Measurements from ENCODE around the gene CSNK1G2. TPM values are rescaled to one million over a fixed set of nuclear protein-coding genes. Genes with fewer than 3 reads are reported as not detected.

The CSNK1G2 gene
- total RNA-seq (33.2 TPM), polyA plus RNA-seq (ENCODE audit: insufficient read depth in 1 of 8, insufficient read length in 8 of 8, low replicate concordance in 1 of 8) (10 to 100 TPM; 32.2 to 46.2 (median 42.3) TPM)
- long read RNA-seq, donor 1, partial matches to known transcripts = 0 of 4 reads
- long read RNA-seq, donor 1, other reads (novel, unspliced or antisense) = 0 of 4 reads
- long read RNA-seq, donor 2, partial matches to known transcripts = 0 of 1 reads
- long read RNA-seq, donor 2, other reads (novel, unspliced or antisense) = 0 of 1 reads
- long read RNA-seq, donor 3, transcript CSNK1G2-201 (12 exons, 2,918 nt) = major isoform, 5 of 5 reads
- long read RNA-seq, donor 3, partial matches to known transcripts = 0 of 5 reads
- long read RNA-seq, donor 3, other reads (novel, unspliced or antisense) = 0 of 5 reads
- long read RNA-seq, donor 4, partial matches to known transcripts = 5 of 9 reads
- long read RNA-seq, donor 4, other reads (novel, unspliced or antisense) = 0 of 9 reads
- long read RNA-seq, donor 5, transcript CSNK1G2-201 (12 exons, 2,918 nt) = major isoform, 21 of 32 reads
- long read RNA-seq, donor 5, partial matches to known transcripts = 11 of 32 reads
- long read RNA-seq, donor 5, other reads (novel, unspliced or antisense) = 0 of 32 reads
- long read RNA-seq, donor 6, transcript CSNK1G2-201 (12 exons, 2,918 nt) = major isoform, 11 of 35 reads
- long read RNA-seq, donor 6, partial matches to known transcripts = 23 of 35 reads
- long read RNA-seq, donor 6, other reads (novel, unspliced or antisense) = 0 of 35 reads
- long read RNA-seq, donor 7, transcript CSNK1G2-201 (12 exons, 2,918 nt) = major isoform, 6 of 6 reads
- long read RNA-seq, donor 7, partial matches to known transcripts = 0 of 6 reads
- long read RNA-seq, donor 7, other reads (novel, unspliced or antisense) = 0 of 6 reads
- long read RNA-seq, donor 8 = 0 reads
- long read RNA-seq, donor 9, transcript CSNK1G2-201 (12 exons, 2,918 nt) = major isoform, 8 of 8 reads
- long read RNA-seq, donor 9, partial matches to known transcripts = 0 of 8 reads
- long read RNA-seq, donor 9, other reads (novel, unspliced or antisense) = 0 of 8 reads
- long read RNA-seq, donor 10, transcript CSNK1G2-201 (12 exons, 2,918 nt) = major isoform, 7 of 8 reads
- long read RNA-seq, donor 10, partial matches to known transcripts = 0 of 8 reads
- long read RNA-seq, donor 10, other reads (novel, unspliced or antisense) = 0 of 8 reads
- long read RNA-seq, donor 11, partial matches to known transcripts = 0 of 4 reads
- long read RNA-seq, donor 11, other reads (novel, unspliced or antisense) = 0 of 4 reads

DNA sequence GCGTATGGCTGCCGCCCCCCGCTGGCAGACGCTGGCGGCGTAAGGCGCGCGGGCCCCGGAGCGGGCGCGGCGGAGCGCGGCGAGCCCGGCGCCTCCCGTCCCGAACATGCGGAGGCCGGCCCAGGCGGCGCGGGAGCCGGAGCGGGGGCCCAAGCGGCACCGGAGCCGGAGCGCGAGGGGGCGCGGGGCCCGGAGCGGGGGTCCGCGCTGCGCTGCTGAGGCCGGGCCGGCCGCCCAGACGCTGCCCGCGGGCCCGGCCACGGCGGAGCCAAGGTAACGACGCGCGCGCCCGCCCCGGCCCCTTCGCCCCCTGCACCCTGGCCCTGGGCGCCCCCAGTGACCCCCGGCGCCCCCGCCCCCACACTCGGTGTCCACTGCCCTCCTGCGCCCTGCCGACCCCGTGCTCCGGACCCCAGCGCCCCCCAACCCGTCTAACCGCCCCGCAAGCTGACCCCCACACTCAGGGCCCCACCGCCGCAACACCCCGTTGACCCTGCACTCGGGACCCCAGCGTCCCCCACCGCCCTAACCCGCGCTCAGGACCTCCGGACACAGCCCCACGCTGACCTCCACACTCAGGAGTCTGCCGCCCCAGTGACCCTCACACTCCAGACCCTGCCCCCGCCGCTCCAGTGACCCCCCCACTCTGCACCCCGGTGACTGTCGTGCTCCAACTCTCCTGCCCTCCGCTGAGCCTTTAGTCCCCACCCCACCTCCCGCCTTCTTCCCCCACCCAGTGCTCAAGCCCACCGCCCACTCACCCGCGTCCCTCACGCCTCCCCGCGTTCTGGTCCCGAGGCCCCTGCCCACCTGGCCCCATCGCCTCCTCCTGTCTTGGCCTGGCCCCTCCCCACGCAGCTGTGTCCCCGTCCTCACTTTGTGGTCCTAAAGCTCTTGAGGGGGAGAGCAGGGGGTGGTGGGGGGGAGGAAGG is at the start of gene CSNK1G2:
TSS of gene CSNK1G2 (plus strand) at position 27 of the 932 bp plus-strand sequence. CDS start 28,601 bp downstream, outside the sequence.
- DNase-seq = no peak
- H3K36me3 ChIP-seq (ENCODE audit: control insufficient read depth, insufficient read depth, low read length) = no peaks in the 10 kb centered on the region
- WGBS (ENCODE audit: insufficient coverage) = under 1% methylated on average over 76 of the region's 97 CpGs
- H3K27ac ChIP-seq (ENCODE audit: low read length) = peak within 1 kb of the TSS; percentile 100
- H3K4me3 ChIP-seq (ENCODE audit: low read length) = peak within 1 kb of the TSS; percentile 80
- H3K9me3 ChIP-seq (replicated peaks; ENCODE audit: control insufficient read depth, low read depth, low read length) = no peaks in the 10 kb centered on the region
- H3K4me1 ChIP-seq (ENCODE audit: control insufficient read depth, insufficient read depth, low read length) = peaks cover 44% of the 10 kb centered on the region
- no peaks in the 10 kb centered on the region for H3K27me3 ChIP-seq (ENCODE audit: control insufficient read depth, insufficient read depth, low read length)

- DNase-seq = no peak
- no peak overlapping the region for H3K27ac ChIP-seq (ENCODE audit: low read length)
- 66% methylated on average over 13 of the region's 17 CpGs for WGBS (ENCODE audit: insufficient coverage)
- H3K36me3 ChIP-seq (ENCODE audit: control insufficient read depth, insufficient read depth, low read length) = no peaks in the 10 kb centered on the region
- H3K4me1 ChIP-seq (ENCODE audit: control insufficient read depth, insufficient read depth, low read length) = peaks cover 14% of the 10 kb centered on the region
- no peaks in the 10 kb centered on the region for H3K27me3 ChIP-seq (ENCODE audit: control insufficient read depth, insufficient read depth, low read length)
- no peak overlapping the region for H3K4me3 ChIP-seq (ENCODE audit: low read length)
- H3K9me3 ChIP-seq (replicated peaks; ENCODE audit: control insufficient read depth, low read depth, low read length) = no peaks in the 10 kb centered on the region
These were observed 47.2 kb upstream of the CSNK1G2 start for GRCh38 chr19:1893791-1894190.

- no peaks in the 10 kb centered on the region for H3K27me3 ChIP-seq (ENCODE audit: control insufficient read depth, insufficient read depth, low read length)
- H3K4me3 ChIP-seq (ENCODE audit: low read length) = no peak overlapping the region
- H3K36me3 ChIP-seq (ENCODE audit: control insufficient read depth, insufficient read depth, low read length) = no peaks in the 10 kb centered on the region
- no peaks in the 10 kb centered on the region for H3K9me3 ChIP-seq (replicated peaks; ENCODE audit: control insufficient read depth, low read depth, low read length)
- no peak for DNase-seq
- H3K4me1 ChIP-seq (ENCODE audit: control insufficient read depth, insufficient read depth, low read length) = peaks cover 14% of the 10 kb centered on the region
- WGBS (ENCODE audit: insufficient coverage) = 68% methylated on average over 7 of the region's 13 CpGs
- no peak overlapping the region for H3K27ac ChIP-seq (ENCODE audit: low read length)
These were observed 44.5 kb upstream of the CSNK1G2 start for GRCh38 chr19:1896508-1896907.

- no peak overlapping the region for H3K4me3 ChIP-seq (ENCODE audit: low read length)
- H3K9me3 ChIP-seq (replicated peaks; ENCODE audit: control insufficient read depth, low read depth, low read length) = no peaks in the 10 kb centered on the region
- no peaks in the 10 kb centered on the region for H3K27me3 ChIP-seq (ENCODE audit: control insufficient read depth, insufficient read depth, low read length)
- WGBS (ENCODE audit: insufficient coverage) = 82% methylated on average over 12 of the region's 16 CpGs
- H3K4me1 ChIP-seq (ENCODE audit: control insufficient read depth, insufficient read depth, low read length) = peaks cover 20% of the 10 kb centered on the region
- H3K36me3 ChIP-seq (ENCODE audit: control insufficient read depth, insufficient read depth, low read length) = no peaks in the 10 kb centered on the region
- peak overlapping the region; percentile 35 for H3K27ac ChIP-seq (ENCODE audit: low read length)
- peak; percentile 63 for DNase-seq
These were observed 39.0 kb upstream of the CSNK1G2 start for GRCh38 chr19:1901940-1902404.

- 84% methylated on average over 5 of the region's 6 CpGs for WGBS (ENCODE audit: insufficient coverage)
- no peaks in the 10 kb centered on the region for H3K9me3 ChIP-seq (replicated peaks; ENCODE audit: control insufficient read depth, low read depth, low read length)
- no peak overlapping the region for H3K4me3 ChIP-seq (ENCODE audit: low read length)
- H3K4me1 ChIP-seq (ENCODE audit: control insufficient read depth, insufficient read depth, low read length) = peaks cover 16% of the 10 kb centered on the region
- H3K36me3 ChIP-seq (ENCODE audit: control insufficient read depth, insufficient read depth, low read length) = no peaks in the 10 kb centered on the region
- DNase-seq = no peak
- H3K27me3 ChIP-seq (ENCODE audit: control insufficient read depth, insufficient read depth, low read length) = no peaks in the 10 kb centered on the region
- H3K27ac ChIP-seq (ENCODE audit: low read length) = peak overlapping the region; percentile 67
These were observed 38.0 kb upstream of the CSNK1G2 start for GRCh38 chr19:1902923-1903322.

DNA sequence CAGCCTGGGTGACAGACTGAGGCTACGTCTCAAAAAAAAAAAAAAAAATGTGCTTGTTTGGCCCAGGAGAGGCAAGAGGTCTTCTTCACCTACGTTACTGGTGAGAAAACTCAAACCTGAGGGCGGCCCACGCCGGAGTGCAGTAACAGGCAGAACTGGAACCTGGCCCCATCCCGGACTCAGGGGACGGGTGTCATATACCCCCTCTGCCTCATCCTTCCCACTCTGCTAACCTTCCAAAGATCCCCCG is 36.2 kb upstream of the CSNK1G2 start:
- Histone ChIP-seq H3K4me1 (ENCODE audit: control insufficient read depth, insufficient read depth, low read length) (peaks cover 24% of the 10 kb centered on the region), H3K4me3 (ENCODE audit: low read length) (peak overlapping the region; percentile 2), H3K9me3 (replicated peaks; ENCODE audit: control insufficient read depth, low read depth, low read length) (no peaks in the 10 kb centered on the region), H3K27ac (ENCODE audit: low read length) (peak overlapping the region; percentile 85), H3K27me3 (ENCODE audit: control insufficient read depth, insufficient read depth, low read length) (no peaks in the 10 kb centered on the region), H3K36me3 (ENCODE audit: control insufficient read depth, insufficient read depth, low read length) (peaks cover 3% of the 10 kb centered on the region)
- DNase-seq = no peak
- 41% methylated on average over 7 of the region's 8 CpGs for WGBS (ENCODE audit: insufficient coverage)

- DNase-seq = peak; percentile 100
- peaks cover 3% of the 10 kb centered on the region for H3K36me3 ChIP-seq (ENCODE audit: control insufficient read depth, insufficient read depth, low read length)
- H3K9me3 ChIP-seq (replicated peaks; ENCODE audit: control insufficient read depth, low read depth, low read length) = no peaks in the 10 kb centered on the region
- H3K27me3 ChIP-seq (ENCODE audit: control insufficient read depth, insufficient read depth, low read length) = no peaks in the 10 kb centered on the region
- H3K27ac ChIP-seq (ENCODE audit: low read length) = peak within 1 kb of the TSS; percentile 90
- peak within 1 kb of the TSS; percentile 69 for H3K4me3 ChIP-seq (ENCODE audit: low read length)
- under 1% methylated on average over 88 of the region's 92 CpGs for WGBS (ENCODE audit: insufficient coverage)
- peaks cover 25% of the 10 kb centered on the region for H3K4me1 ChIP-seq (ENCODE audit: control insufficient read depth, insufficient read depth, low read length)
These were observed 35.7 kb upstream of the CSNK1G2 start, which contains the start of the genes ADAT3 and SCAMP4 for GRCh38 chr19:1905110-1905862. TSS of gene ADAT3 (plus strand) at chr19:1905399. CDS start at chr19:1912048, 6,649 bp downstream. TSS of gene SCAMP4 (plus strand) at chr19:1905399. CDS start at chr19:1915020, 9,621 bp downstream.

DNA sequence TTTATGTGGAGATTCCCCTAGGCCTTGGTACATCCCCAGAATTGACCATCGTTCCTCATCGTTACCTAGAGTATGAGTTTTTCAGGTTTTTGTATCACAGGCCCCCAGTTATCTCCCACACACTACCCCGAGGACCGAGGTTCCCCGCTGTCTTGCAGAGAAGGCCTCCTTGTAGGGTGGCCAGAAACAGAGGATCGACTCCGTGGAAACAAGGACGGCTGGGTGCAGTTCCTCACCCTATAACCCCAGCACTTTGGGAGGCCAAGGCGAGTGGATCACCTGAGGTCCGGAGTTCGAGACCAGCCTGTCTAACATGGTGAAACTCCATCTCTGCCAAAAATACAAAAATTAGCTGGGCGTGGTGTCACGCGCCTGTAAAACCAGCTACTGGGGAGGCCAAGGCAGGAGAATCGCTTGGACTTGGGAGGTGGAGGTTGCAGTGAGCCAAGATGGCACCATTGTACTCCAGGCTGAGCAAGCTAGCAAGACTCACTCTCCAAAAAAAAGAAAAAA is 35.1 kb upstream of the CSNK1G2 start:
- H3K36me3 ChIP-seq (ENCODE audit: control insufficient read depth, insufficient read depth, low read length) = peaks cover 3% of the 10 kb centered on the region
- no peaks in the 10 kb centered on the region for H3K9me3 ChIP-seq (replicated peaks; ENCODE audit: control insufficient read depth, low read depth, low read length)
- DNase-seq = no peak
- peaks cover 25% of the 10 kb centered on the region for H3K4me1 ChIP-seq (ENCODE audit: control insufficient read depth, insufficient read depth, low read length)
- H3K4me3 ChIP-seq (ENCODE audit: low read length) = peak overlapping the region; percentile 69
- 80% methylated on average over 1 of the region's 15 CpGs for WGBS (ENCODE audit: insufficient coverage)
- peak overlapping the region; percentile 61 for H3K27ac ChIP-seq (ENCODE audit: low read length)
- no peaks in the 10 kb centered on the region for H3K27me3 ChIP-seq (ENCODE audit: control insufficient read depth, insufficient read depth, low read length)

Measured in muscle of leg (tissue), 16 donors.